GM19193 (cell line): ENCODE results near the gene STXBP4.

Experiments used
- POLR2A ChIP-seq: IDR thresholded peaks from 4 replicates; pipeline ENCODE4 v1.6.1; 2011; ENCODE audit not compliant: insufficient read depth, insufficient read length; ENCODE audit errors: extremely low read depth

The STXBP4 gene

DNA sequence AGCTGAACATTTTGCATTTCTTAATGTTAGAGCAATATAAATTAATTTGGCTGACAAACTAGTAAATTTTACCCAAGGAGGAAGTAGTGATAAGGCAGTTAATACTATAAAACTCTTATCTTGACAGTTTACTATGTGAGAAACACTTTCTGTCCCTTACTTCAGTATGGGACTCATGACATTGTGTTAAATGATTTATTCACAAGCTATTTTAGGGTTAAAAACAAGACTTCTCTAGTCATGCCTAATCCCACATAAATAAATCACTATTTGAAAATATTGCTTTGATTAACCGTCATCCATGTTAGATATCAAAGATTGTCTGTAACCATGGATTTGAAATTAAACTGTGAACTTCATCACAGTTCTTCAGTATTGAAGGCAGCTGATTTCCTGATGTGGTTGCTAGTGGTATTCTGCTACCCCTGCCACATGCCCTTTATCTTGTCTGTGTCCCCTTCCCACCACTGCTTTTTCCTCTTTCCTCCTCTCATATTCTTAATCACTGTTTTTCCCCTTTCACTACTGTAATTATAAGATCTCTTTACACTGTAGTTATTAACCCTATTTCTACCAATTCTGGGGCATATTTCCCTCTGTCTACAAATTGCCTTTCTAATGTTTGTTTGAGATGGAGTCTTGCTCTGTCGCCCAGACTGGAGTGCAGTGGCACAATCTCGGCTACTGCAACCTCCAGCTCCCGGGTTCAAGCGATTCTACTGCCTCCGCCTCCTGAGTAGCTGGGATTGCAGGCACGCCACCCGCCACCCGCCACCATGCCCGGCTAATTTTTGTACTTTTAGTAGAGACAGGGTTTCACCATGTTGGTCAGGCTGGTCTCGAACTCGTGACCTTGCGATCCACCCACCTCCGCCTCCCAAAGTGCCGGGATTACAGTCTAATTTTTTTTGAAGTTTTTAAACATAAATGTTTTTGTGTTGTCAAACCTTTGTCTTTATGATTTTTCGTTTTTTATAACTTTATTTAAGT is 95.6 kb downstream of the STXBP4 start:
- no peak for TF ChIP-seq POLR2A

DNA sequence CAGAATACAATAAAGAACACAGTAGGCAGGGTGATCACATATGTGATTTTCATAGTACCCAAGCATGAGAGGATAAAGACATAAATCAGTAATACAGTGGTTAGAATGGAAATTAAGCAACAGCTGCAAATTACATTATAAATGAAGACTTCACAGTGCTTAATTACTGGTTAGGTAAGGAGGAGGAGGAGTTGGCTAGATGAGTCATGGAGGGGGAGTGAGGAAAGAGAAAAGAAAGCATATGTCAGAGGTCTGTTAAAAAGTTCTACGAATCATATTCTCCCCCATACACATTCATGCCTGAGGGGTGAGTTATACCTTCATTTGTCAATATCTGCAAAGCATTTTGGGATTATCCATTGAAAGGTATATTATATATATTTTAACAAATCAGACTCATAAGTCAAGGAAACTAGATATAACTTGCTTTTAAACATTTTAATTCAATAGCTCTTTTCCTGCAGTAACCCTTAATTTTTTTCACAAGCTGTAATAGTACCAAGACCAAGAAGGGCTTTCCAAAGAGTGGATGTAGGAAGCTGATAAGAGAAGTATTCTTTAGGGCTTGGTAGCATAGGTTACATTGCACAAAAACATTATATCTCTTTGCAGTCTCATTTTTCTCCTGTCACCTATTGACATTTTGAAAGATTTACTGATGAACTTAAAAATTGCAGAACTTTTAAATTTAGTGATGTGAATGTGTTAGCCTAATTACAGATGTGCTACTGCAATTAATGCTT is 99.3 kb downstream of the STXBP4 start:
- no peak for TF ChIP-seq POLR2A

DNA sequence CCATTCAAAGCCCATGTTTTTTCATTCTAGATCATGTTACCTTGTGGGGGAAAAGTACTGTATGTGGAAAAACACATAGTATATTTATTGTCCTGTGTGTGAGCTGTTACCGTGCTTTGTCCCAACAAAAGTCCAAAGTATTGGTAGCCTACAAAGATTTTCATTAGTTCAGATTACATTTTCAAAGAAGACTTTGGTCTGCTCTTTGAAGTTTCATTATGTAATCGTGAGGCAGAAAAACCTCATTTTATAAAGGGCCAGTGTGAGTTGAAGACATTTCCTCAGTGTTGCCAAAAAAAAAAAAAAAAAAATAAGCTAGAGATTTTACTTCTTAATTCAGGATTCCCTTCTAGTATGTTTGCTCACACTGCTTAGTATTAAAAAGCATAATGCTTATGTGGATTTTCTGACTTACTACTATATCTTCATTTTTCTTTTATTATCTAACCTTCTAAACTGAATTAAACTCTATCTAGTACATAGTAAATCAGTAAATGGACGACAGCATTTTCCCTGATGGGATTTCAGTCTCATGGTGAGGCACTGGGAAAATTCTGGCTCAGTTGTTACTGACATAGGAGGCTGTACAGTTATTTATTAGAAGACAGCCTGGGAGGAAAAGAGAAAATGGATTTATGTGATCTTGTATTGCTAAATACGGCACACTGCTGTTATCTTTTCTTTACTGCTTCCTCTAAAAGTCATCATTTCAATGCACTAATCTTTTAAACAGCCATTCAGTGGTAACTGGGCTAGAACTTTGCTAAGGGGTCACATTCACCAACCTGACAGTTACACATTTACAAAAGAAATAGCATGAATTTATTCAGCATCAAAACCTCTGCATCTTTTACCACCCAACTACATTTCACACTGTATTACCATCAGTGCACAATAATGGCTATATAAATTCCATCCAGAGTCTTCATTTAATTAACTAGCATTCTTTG is 100.6 kb downstream of the STXBP4 start:
- no peak for TF ChIP-seq POLR2A

DNA sequence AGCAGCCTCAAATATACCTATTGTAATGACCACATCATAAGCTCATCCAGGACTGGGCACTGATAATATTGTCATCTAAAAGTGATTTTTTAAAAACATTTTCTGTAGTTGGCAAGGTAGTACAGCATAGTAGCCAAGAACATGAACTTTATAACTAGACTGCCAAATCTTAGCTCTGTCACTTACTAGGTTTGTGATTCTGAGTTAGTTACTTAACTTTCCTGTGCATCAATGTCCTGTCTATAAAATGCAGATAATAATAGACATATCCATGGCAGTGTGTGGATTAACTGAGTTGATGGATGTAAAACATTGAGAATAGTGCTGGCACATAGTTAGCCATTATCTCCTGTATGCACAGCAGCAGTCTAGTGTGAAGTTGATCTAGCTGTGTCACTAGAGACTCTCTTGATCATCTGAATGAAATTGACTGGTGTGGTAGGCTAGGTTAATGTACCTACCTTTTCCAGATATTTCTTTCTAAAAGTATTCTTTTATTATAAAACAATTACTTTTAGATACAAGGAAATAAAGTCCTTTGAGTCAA is 101.5 kb downstream of the STXBP4 start:
- no peak for TF ChIP-seq POLR2A

DNA sequence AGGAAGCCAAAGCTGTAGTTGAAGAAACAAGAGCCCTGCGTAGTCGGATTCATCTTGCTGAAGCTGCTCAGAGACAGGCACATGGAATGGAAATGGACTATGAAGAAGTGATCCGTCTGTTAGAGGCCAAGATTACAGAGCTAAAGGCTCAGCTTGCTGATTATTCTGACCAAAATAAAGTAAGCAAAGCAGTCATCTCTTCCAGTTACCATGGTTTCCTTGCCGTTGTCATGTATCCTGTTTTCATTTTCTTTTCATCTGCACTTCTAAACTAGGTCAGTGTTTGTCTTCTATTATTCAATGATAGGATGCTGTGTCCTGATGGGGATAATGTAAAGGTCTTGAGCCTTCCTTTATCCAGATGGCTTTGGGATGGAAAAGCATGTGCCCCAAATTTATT is 104.3 kb downstream of the STXBP4 start:
- no peak for TF ChIP-seq POLR2A

DNA sequence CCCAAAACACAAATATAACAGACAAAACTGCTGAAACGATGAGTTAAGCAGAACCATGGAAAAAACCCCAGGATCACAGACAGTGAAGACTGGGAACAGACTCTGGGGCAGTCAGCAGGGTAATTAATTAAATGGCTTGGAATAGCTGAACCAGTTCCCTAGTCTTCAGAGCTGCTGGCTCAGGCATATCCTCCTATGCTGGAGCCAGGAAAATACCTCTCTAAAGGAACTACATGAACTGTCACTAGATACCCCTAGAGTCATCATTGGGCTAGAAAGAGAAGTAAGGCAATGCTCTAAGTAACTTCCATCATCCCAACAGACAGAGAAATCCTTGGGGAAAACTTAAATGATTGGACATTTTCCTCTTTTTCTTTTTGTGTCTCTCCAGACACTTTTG is 113.0 kb downstream of the STXBP4 start:
- TF ChIP-seq POLR2A = no peak

DNA sequence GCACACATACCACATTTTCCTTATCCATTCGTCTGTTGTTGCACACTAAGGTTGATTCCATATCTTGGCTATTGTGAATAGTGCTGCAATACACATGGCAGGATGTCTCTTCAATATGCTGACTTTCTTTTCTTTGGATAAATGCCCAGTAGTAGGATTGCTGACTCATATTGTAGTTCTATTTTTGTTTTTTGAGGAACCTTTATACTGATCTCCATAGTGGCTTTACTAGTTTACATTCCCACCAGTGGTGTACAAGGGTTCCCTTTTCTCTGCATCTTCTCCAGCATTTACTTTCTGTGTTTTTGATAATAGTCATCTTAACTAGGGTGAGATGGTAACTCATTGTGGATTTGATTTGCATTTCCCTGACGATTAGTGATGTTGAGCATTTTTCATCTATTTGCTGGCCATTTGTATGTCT is 118.1 kb downstream of the STXBP4 start:
- TF ChIP-seq POLR2A = no peak

DNA sequence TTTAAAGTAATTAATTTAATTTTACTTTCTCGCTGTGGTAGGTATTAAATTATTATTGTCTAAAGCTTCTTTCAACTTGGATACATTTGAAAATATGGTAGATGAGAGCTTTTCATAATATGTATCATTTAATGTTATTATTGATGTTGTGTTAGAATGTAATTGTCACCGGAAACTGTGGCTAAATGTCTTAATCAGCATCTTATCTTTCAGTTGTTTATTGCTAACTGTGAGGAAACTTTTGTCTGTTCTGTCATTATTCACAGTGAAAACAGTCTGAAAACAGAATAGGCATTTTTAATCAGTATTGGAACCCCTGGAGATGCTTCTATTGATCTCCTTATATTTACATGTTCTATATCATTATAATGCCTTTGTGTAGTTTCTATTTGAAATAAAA is 120.7 kb downstream of the STXBP4 start:
- no peak for TF ChIP-seq POLR2A

DNA sequence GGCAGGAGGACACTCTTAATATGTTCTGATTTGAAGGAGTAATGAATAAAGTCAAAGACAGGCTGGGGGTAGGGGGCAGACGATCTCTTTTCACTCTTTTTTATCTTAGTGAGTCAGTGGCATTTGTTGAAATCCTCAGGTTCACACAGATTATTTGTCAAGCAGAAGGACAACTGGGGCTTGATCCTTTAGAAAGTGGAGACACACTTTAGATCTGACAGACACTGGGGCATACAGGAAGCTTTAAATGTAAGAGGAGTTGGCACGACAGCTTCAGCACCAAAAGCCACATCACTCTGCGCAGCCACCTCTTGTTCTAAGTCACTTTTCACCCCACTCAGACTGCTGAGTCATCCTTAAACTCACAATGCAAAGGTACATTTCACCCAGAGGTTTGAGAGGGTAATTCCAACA is 121.5 kb downstream of the STXBP4 start:
- no peak for TF ChIP-seq POLR2A

DNA sequence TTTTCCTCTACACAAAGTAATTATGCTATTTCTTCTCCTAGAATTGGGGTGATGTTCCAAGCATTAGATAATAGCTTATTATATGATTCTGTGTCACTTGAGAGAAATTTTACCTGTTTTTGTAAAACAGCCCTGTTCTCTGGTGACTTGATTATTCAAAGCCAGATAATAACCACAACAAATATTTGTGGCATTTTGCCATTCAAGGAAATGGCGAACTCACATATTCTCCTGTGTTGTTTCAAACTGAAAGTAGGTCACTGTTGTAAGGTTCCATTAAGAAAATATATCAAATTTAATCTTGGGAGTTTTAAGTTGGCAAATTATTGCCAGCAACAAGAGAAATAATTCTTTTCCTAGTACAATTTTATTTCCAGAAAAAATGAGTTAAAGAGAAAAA is 124.8 kb downstream of the STXBP4 start:
- TF ChIP-seq POLR2A = no peak

DNA sequence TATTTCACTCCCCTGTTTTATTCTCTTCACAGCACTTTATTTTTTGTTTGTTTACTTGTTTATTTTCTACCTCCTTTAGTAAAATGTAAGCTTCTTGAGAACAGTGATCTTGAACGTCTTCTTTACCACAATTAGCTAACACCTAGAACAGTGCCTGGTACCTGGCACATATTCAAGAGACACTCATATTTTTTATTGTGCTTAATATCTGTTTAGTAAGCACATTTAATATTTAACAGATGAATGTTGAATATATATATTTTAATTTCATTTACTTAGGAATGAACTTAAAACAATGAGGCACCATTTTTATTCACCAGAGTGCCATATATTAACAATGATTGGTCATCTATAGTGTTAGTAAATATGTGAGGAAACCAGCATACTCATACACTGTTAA is 130.2 kb downstream of the STXBP4 start:
- TF ChIP-seq POLR2A = no peak

DNA sequence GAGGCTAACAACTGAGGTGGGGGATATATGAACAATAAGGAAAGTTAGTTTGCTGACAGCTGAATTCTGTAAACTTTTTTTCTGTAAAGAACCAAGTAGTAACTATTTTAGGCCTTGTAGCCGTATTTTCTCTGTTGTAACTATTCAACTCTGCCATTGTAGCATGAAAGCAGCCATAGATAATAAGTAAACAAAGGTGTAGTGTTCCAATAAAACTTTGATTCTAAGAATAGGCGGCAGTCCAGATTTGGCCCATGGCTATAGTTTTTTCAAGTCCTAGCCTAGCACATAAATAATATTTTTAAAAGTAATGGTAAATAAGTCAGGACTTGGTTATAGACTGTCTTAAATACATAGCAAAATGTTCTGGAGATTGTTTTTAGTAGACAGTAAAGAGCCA is 142.0 kb downstream of the STXBP4 start:
- no peak for TF ChIP-seq POLR2A

DNA sequence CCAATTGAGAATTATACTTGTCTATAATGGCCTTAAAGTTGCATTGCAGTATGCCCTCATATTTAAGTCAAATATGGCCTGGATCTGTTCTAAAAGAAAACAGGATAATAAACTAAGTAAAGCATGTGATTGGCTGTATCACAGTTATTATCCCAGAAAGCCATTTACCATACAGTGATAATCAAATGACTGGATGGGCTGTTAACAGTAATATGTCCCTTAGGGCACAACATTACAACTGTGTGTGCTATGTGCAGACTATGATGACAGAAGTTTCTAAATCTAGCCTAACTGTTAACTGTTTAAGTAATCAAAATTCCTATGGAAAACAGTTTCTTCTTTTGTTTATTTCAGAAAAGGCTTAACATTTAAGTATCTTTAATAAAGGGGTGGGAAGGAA is 145.7 kb downstream of the STXBP4 start:
- no peak for TF ChIP-seq POLR2A

DNA sequence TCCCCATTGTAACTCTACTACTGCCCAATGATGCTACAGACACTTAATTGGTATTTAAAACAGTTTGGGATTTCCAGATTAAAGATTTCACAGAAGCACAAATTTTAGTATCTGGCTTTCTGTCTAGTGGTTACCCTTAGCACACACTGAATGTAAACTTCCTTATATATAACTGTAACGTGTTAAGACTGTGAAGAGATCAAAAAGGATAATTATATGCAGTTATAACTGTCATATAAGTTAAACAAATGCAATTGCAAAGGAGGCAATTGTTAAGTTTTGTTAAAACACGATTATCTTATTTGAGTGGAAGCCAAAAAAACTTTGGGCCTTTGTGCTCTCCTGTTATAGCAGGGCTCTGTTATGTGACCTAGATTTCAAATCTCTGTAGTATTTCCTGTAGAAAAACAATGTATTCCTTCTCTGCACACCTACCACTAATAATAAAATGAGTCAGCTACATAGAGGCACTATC is 147.9 kb downstream of the STXBP4 start:
- TF ChIP-seq POLR2A = no peak
